Measurements from ENCODE around the gene AGGF1.
"Not testable (repeated sequence)": the region's sequence is repeated elsewhere in the genome, so short reads cannot be mapped to it uniquely, and the experiment has no call there.

The AGGF1 gene

DNA sequence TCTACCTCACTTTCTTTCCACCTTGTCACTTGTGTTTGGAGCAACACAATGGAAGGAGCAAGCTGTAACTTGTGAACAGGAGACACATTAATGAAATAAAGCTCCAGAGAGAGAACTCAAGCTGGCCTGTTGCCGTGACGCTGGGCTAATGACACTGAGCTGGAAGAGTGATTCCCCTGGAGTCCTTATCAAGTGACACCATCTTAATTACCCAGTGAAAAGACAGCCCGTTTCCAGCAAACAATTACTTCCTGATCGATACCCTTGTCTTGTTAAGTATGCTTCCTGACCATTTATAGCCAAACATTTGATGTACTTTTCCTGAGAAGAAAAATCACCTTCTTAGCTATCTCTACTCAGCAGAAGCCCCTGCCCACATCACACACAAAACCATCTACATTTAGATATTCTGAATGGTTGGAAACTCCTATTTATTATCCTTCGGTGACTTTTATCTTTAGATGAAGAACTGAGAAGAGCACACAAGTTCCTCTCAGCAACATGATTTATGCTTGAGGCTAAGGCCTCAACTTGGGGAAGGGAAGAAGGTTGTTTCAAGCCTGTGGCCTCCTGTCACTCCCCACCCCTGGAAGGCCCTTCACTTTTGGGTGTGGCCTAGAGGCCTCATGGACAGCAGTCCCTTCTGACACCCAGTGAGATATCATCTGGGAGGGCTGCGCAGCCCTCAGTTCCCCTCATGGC is 43.2 kb upstream of the AGGF1 start:
- Histone ChIP-seq H3K4me2 (no peak overlapping the region), H2AFZ (ENCODE audit: low read depth) (no peak overlapping the region), H3K9ac (no peak overlapping the region), H3K4me1 (ENCODE audit: low read depth, poor library complexity, severe bottlenecking) (no peaks in the 10 kb centered on the region), H3K79me2 (ENCODE audit: insufficient read depth, low read depth) (no peaks in the 10 kb centered on the region), H3K27me3 (ENCODE audit: insufficient read depth, low read depth) (no peaks in the 10 kb centered on the region), H4K20me1 (ENCODE audit: insufficient read depth) (no peaks in the 10 kb centered on the region), H3K36me3 (ENCODE audit: insufficient read depth) (no peaks in the 10 kb centered on the region), H3K27ac (no peak overlapping the region), H3K4me3 (IDR thresholded peaks at IDR 0.05; ENCODE audit: insufficient read depth, low read depth, low read length) (no peak overlapping the region)
- TF ChIP-seq, protein P1, sequence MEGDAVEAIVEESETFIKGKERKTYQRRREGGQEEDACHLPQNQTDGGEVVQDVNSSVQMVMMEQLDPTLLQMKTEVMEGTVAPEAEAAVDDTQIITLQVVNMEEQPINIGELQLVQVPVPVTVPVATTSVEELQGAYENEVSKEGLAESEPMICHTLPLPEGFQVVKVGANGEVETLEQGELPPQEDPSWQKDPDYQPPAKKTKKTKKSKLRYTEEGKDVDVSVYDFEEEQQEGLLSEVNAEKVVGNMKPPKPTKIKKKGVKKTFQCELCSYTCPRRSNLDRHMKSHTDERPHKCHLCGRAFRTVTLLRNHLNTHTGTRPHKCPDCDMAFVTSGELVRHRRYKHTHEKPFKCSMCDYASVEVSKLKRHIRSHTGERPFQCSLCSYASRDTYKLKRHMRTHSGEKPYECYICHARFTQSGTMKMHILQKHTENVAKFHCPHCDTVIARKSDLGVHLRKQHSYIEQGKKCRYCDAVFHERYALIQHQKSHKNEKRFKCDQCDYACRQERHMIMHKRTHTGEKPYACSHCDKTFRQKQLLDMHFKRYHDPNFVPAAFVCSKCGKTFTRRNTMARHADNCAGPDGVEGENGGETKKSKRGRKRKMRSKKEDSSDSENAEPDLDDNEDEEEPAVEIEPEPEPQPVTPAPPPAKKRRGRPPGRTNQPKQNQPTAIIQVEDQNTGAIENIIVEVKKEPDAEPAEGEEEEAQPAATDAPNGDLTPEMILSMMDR (conservative IDR thresholded peaks at IDR 0.05; ENCODE audit: low read depth, low read length): no peak

DNA sequence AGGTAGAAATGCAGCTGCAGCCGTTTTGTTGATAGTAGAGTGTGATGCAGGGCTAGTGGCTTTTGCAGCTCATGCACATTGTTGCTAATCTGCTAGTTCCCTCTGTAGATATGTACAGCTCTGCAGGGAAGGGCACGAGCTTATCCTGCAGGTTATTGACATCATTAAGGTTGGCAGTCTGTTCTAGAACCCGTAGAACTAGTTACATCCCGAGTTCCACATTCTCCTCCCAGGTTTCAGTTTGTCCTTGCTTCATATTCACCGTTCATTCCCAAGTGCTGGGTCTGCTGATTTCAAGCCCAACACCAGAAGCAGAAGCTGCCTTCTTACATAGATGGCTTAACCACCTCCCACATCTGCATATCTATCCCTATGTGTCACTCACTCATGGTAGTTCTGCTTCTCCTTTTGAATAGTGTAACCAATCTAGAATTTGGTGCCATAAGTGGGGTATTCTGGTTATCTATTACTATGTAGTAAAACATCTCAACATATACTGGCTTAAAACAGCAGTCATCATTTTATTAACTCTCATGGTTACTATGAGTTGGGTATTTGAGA is 39.2 kb upstream of the AGGF1 start:
- H3K27ac ChIP-seq: no peak overlapping the region
- TF ChIP-seq, protein P1 (conservative IDR thresholded peaks at IDR 0.05; ENCODE audit: low read depth, low read length): no peak

DNA sequence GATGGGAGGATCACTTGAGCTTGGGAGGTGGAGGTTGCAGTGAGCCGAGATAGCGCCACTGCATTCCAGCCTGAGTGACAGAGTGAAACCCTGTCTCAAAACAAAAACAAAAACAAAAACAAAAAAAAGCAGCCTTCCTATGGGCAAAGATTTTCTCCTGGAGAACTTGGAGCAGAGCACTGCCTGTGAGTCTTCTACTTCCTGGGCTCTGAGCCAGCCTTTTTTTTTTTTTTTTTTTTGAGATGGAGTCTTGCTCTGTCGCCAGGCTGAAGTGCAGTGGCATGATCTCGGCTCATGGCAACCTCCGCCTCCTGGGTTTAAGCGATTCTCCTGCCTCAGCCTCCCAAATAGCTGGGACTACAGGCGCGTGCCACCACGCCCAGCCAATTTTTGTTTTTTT is 36.8 kb upstream of the AGGF1 start:
- H3K9ac ChIP-seq; H3K4me3 ChIP-seq (IDR thresholded peaks at IDR 0.05; ENCODE audit: insufficient read depth, low read depth, low read length); H2AFZ ChIP-seq (ENCODE audit: low read depth); H3K27me3 ChIP-seq (ENCODE audit: insufficient read depth, low read depth); H3K4me1 ChIP-seq (ENCODE audit: low read depth, poor library complexity, severe bottlenecking); H3K4me2 ChIP-seq; H3K27ac ChIP-seq; H3K79me2 ChIP-seq (ENCODE audit: insufficient read depth, low read depth); H4K20me1 ChIP-seq (ENCODE audit: insufficient read depth); H3K36me3 ChIP-seq (ENCODE audit: insufficient read depth): not testable (repeated sequence)

More for the DNA sequence above, 39.2 kb upstream of the AGGF1 start:
- Histone ChIP-seq H2AFZ (ENCODE audit: low read depth) (no peak overlapping the region), H3K4me1 (ENCODE audit: low read depth, poor library complexity, severe bottlenecking) (no peaks in the 10 kb centered on the region), H3K79me2 (ENCODE audit: insufficient read depth, low read depth) (no peaks in the 10 kb centered on the region), H3K27me3 (ENCODE audit: insufficient read depth, low read depth) (no peaks in the 10 kb centered on the region), H4K20me1 (ENCODE audit: insufficient read depth) (no peaks in the 10 kb centered on the region), H3K36me3 (ENCODE audit: insufficient read depth) (no peaks in the 10 kb centered on the region), H3K9ac (no peak overlapping the region), H3K4me3 (IDR thresholded peaks at IDR 0.05; ENCODE audit: insufficient read depth, low read depth, low read length) (no peak overlapping the region), H3K4me2 (no peak overlapping the region)

DNA sequence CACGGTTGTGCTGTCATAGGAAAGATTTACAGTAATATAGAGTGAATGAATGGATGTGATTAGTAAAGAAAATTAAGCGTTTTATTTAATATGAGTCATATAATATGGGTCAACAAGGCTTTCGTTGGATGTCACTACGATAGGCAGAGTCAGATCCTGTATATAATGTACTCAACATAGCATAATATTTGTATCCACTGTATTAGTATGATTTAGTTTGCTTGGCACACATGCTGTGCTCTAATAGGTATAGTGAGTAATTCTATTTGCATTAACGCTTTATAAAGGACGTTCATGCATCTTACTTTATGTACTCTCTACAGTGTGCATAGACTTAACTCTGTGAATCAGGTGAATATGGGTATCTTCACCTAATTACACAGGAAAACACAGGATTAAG is 35.9 kb upstream of the AGGF1 start:
- Histone ChIP-seq H3K27ac (no peak overlapping the region), H3K79me2 (ENCODE audit: insufficient read depth, low read depth) (no peaks in the 10 kb centered on the region), H3K27me3 (ENCODE audit: insufficient read depth, low read depth) (no peaks in the 10 kb centered on the region), H3K4me1 (ENCODE audit: low read depth, poor library complexity, severe bottlenecking) (no peaks in the 10 kb centered on the region), H2AFZ (ENCODE audit: low read depth) (no peak overlapping the region), H3K9ac (no peak overlapping the region), H4K20me1 (ENCODE audit: insufficient read depth) (no peaks in the 10 kb centered on the region), H3K4me2 (no peak overlapping the region), H3K4me3 (IDR thresholded peaks at IDR 0.05; ENCODE audit: insufficient read depth, low read depth, low read length) (no peak overlapping the region), H3K36me3 (ENCODE audit: insufficient read depth) (no peaks in the 10 kb centered on the region)
- TF ChIP-seq, protein P1 (conservative IDR thresholded peaks at IDR 0.05; ENCODE audit: low read depth, low read length): no peak

DNA sequence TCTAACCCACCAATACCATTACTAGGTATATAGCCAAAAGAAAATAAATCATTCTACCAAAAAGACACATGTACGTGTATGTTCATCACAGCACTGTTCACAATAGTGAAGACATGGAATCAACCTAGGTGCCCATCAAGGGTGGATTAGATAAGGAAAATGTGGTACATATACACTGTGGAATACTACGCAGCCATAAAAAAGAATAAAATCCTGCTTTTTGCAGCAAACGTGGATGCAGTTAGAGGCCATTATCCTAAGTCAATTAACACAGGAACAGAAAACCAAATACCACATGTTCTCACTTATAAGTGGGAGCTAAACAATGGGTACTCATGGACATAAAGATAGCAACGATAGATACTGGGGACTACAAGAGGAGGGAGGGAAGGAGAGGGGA is 32.0 kb upstream of the AGGF1 start:
- H3K4me1 ChIP-seq (ENCODE audit: low read depth, poor library complexity, severe bottlenecking); H3K4me2 ChIP-seq; H3K27me3 ChIP-seq (ENCODE audit: insufficient read depth, low read depth); H3K4me3 ChIP-seq (IDR thresholded peaks at IDR 0.05; ENCODE audit: insufficient read depth, low read depth, low read length); H4K20me1 ChIP-seq (ENCODE audit: insufficient read depth); H3K79me2 ChIP-seq (ENCODE audit: insufficient read depth, low read depth); H3K9ac ChIP-seq; H3K27ac ChIP-seq; H3K36me3 ChIP-seq (ENCODE audit: insufficient read depth); H2AFZ ChIP-seq (ENCODE audit: low read depth): not testable (repeated sequence)
